WTC11 (cell line): ENCODE results near the gene ING1. TPM values are rescaled to one million over a fixed set of nuclear protein-coding genes. Genes with fewer than 3 reads are reported as not detected.

Source experiments
- ATAC-seq: fragments of 200-7000 bp; cut with Tn5 transposase; 2 replicates; pipeline ENCODE4 v1.10.0; 2021; ENCODE audit warnings: mild to moderate bottlenecking, moderate library complexity
- CTCF ChIA-PET: fragments of 300-600 bp; sonication (Branson Sonifier 250); formaldehyde crosslinking; loops from one replicate; lab custom pipeline; 2021; ENCODE audit warnings: antibody characterized with exemption; lab: Charles Lee
- POLR2A ChIA-PET: fragments of 350-600 bp; sonication (Branson Sonifier 250); formaldehyde crosslinking; loops from one replicate; lab custom pipeline; 2021; ENCODE audit warnings: antibody characterized with exemption; lab: Charles Lee
- DNase-seq: peaks from one replicate; pipeline ENCODE4 v3.0.0; 2021; ENCODE audit warnings: low spot score
- H3K27ac Mint-ChIP-seq: 2 replicates; pipeline ENCODE4 v1.8.0; 2021; ENCODE audit warnings: mixed read lengths
- H3K27me3 Mint-ChIP-seq: 2 replicates; pipeline ENCODE4 v1.8.0; 2021; ENCODE audit warnings: low read depth, mild to moderate bottlenecking, moderate library complexity, mixed read lengths
- H3K36me3 Mint-ChIP-seq: 2 replicates; pipeline ENCODE4 v1.8.0; 2021; ENCODE audit warnings: mixed read lengths
- H3K4me1 Mint-ChIP-seq: 2 replicates; pipeline ENCODE4 v1.8.0; 2022; ENCODE audit warnings: mixed read lengths
- H3K4me3 Mint-ChIP-seq: 2 replicates; pipeline ENCODE4 v1.8.0; 2021; ENCODE audit warnings: mild to moderate bottlenecking, moderate library complexity, mixed read lengths
- H3K9me3 Mint-ChIP-seq: 2 replicates; pipeline ENCODE4 v1.8.0; 2021; ENCODE audit warnings: mixed read lengths
- AR ChIP-seq: fragments of 250-450 bp; sonication (Bioruptor Pico); IDR thresholded peaks from 2 replicates; pipeline ENCODE4 v1.9.0; 2021; ENCODE audit warnings: mild to moderate bottlenecking
- ATF2 ChIP-seq: sonication (generic); formaldehyde crosslinking; IDR thresholded peaks from 2 replicates; pipeline ENCODE4 v1.8.1; 2022; ENCODE audit warnings: low read depth, missing genetic modification reagents, borderline replicate concordance
- ATF6 ChIP-seq: sonication (generic); formaldehyde crosslinking; IDR thresholded peaks from 2 replicates; pipeline ENCODE4 v1.8.1; 2023; ENCODE audit warnings: mild to moderate bottlenecking, missing genetic modification reagents
- CREB1 ChIP-seq: sonication (generic); formaldehyde crosslinking; IDR thresholded peaks from 2 replicates; pipeline ENCODE4 v1.8.0; 2023; ENCODE audit warnings: mild to moderate bottlenecking, missing genetic modification reagents
- E2F1 ChIP-seq: sonication (generic); formaldehyde crosslinking; IDR thresholded peaks from 2 replicates; pipeline ENCODE4 v1.8.0; 2022; ENCODE audit warnings: mild to moderate bottlenecking, missing genetic modification reagents
- ETV6 ChIP-seq: sonication (generic); formaldehyde crosslinking; IDR thresholded peaks from 2 replicates; pipeline ENCODE4 v1.8.1; 2022; ENCODE audit warnings: mild to moderate bottlenecking, missing genetic modification reagents
- FOXJ3 ChIP-seq: sonication (generic); formaldehyde crosslinking; IDR thresholded peaks from 2 replicates; pipeline ENCODE4 v1.9.0; 2021; ENCODE audit warnings: missing genetic modification reagents, mild to moderate bottlenecking, borderline replicate concordance
- FOXK1 ChIP-seq: sonication (generic); formaldehyde crosslinking; IDR thresholded peaks from 2 replicates; pipeline ENCODE4 v1.8.0; 2022; ENCODE audit warnings: mild to moderate bottlenecking, moderate library complexity, missing genetic modification reagents
- GTF2I ChIP-seq: fragments of 250-450 bp; sonication (Bioruptor Pico); conservative IDR thresholded peaks from 2 replicates; pipeline ENCODE4 v1.4.0; 2021; ENCODE audit warnings: mild to moderate bottlenecking
- HMGXB4 ChIP-seq: sonication (generic); formaldehyde crosslinking; IDR thresholded peaks from 2 replicates; pipeline ENCODE4 v1.8.1; 2023; ENCODE audit warnings: mild to moderate bottlenecking, moderate library complexity, missing genetic modification reagents
- IRF1 ChIP-seq: sonication (generic); formaldehyde crosslinking; IDR thresholded peaks from 2 replicates; pipeline ENCODE4 v1.8.0; 2023; ENCODE audit warnings: missing genetic modification reagents
- KAT7 ChIP-seq: sonication (generic); formaldehyde crosslinking; IDR thresholded peaks from 2 replicates; pipeline ENCODE4 v1.8.1; 2023; ENCODE audit warnings: missing genetic modification reagents, mild to moderate bottlenecking, borderline replicate concordance
- MLX ChIP-seq: sonication (generic); formaldehyde crosslinking; IDR thresholded peaks from 2 replicates; pipeline ENCODE4 v1.8.1; 2023; ENCODE audit warnings: mild to moderate bottlenecking, missing genetic modification reagents, moderate library complexity
- MYBL2 ChIP-seq: sonication (generic); formaldehyde crosslinking; IDR thresholded peaks from 2 replicates; pipeline ENCODE4 v1.8.1; 2023; ENCODE audit warnings: mild to moderate bottlenecking, moderate library complexity, missing genetic modification reagents
- NFATC4 ChIP-seq: fragments of 250-450 bp; sonication (Bioruptor Pico); IDR thresholded peaks from 2 replicates; pipeline ENCODE4 v1.9.0; 2021; ENCODE audit warnings: mild to moderate bottlenecking
- NR2C2 ChIP-seq: sonication (generic); formaldehyde crosslinking; IDR thresholded peaks from 2 replicates; pipeline ENCODE4 v1.8.0; 2022; ENCODE audit warnings: mild to moderate bottlenecking, missing genetic modification reagents
- NR3C1 ChIP-seq: sonication (generic); formaldehyde crosslinking; conservative IDR thresholded peaks from 2 replicates; pipeline ENCODE4 v1.8.1; 2023; ENCODE audit warnings: low read depth, mild to moderate bottlenecking, missing genetic modification reagents
- SOX15 ChIP-seq: fragments of 250-450 bp; sonication (Bioruptor Pico); IDR thresholded peaks from 2 replicates; pipeline ENCODE4 v1.9.0; 2021; ENCODE audit warnings: mild to moderate bottlenecking
- ZNF219 ChIP-seq: sonication (generic); formaldehyde crosslinking; IDR thresholded peaks from 2 replicates; pipeline ENCODE4 v1.8.0; 2023; ENCODE audit warnings: missing genetic modification reagents, mild to moderate bottlenecking, borderline replicate concordance
- ZNF671 ChIP-seq: fragments of 250-450 bp; sonication (Bioruptor Pico); IDR thresholded peaks from 2 replicates; pipeline ENCODE4 v1.8.0; 2021; ENCODE audit warnings: mild to moderate bottlenecking
- total RNA-seq: library from RNA; stranded (reverse); gene quantifications from 3 replicates; pipeline ENCODE4 v1.2.3, GENCODE V29; 2021

The ING1 gene
- total RNA-seq, 1 experiment from 2014 or later = 26.2 TPM

- CTCF ChIA-PET = no interaction called here
- Mint-ChIP-seq H3K4me1 (peaks cover 17% of the 10 kb centered on the region), H3K4me3 (no peak overlapping the region), H3K36me3 (no peaks in the 10 kb centered on the region), H3K27me3 (no peaks in the 10 kb centered on the region), H3K27ac (no peak overlapping the region), H3K9me3 (peaks cover 22% of the 10 kb centered on the region)
- POLR2A ChIA-PET = no interaction called here
- ATAC-seq (no peak), DNase-seq (no peak)
- TF ChIP-seq MLX (CRISPR knock-in tag) = no peak
- no peak for TF ChIP-seq ZNF219 (CRISPR knock-in tag)
- TF ChIP-seq KAT7 = no peak
- TF ChIP-seq, all 79 proteins: peak for 0
Measured at GRCh38 chr13:110760611-110761010, 47.1 kb downstream of the ING1 start.

GRCh38 chr13:110766671-110767430 lies 53.4 kb downstream of the ING1 start:
- Mint-ChIP-seq H3K9me3 (peaks cover 22% of the 10 kb centered on the region), H3K36me3 (no peaks in the 10 kb centered on the region), H3K4me3 (no peak overlapping the region), H3K27ac (no peak overlapping the region), H3K4me1 (no peaks in the 10 kb centered on the region), H3K27me3 (no peaks in the 10 kb centered on the region; the same call in 1 of the 2 replicates)
- DNase-seq (no peak), ATAC-seq (no peak)
- ChIA-PET CTCF (no interaction called here), POLR2A (no interaction called here)
- no peak for TF ChIP-seq CREB1
- no peak for TF ChIP-seq HMGXB4 (CRISPR knock-in tag)
- no peak for TF ChIP-seq E2F1 (CRISPR knock-in tag)
- no peak for TF ChIP-seq FOXJ3 (CRISPR knock-in tag)
- TF ChIP-seq ZNF671 = no peak
- TF ChIP-seq MYBL2 = no peak
- no peak for TF ChIP-seq NR3C1 (CRISPR knock-in tag)
- no peak for TF ChIP-seq IRF1 (CRISPR knock-in tag)
- no peak for TF ChIP-seq ATF6 (CRISPR knock-in tag)
- TF ChIP-seq NR2C2 (CRISPR knock-in tag) = no peak
- no peak for TF ChIP-seq ATF2 (CRISPR knock-in tag)
- no peak for TF ChIP-seq SOX15 (CRISPR knock-in tag)
- no peak for TF ChIP-seq AR (CRISPR knock-in tag)
- TF ChIP-seq NFATC4 (CRISPR knock-in tag) = no peak
- TF ChIP-seq GTF2I (CRISPR knock-in tag) = no peak
- no peak for TF ChIP-seq ETV6 (CRISPR knock-in tag)
- TF ChIP-seq FOXK1 (CRISPR knock-in tag) = no peak
